Sigmoid colon (tissue), 4 donors: ENCODE measurements around the gene ATXN1L.

Source experiments
- EP300 ChIP-seq, 4 donors: sonication (generic); formaldehyde crosslinking; IDR thresholded peaks; one replicate each; pipeline ENCODE4 v1.6.1; 2017; ENCODE audit warnings: antibody characterized with exemption in 4 of 4
- POLR2A ChIP-seq, 2 donors: fragments of 450-650 bp; IDR thresholded peaks; one replicate each; pipeline ENCODE4 v1.6.1; 2016; ENCODE audit warnings: antibody characterized with exemption in 2 of 2, mild to moderate bottlenecking in 2 of 2, moderate library complexity in 2 of 2
- TF ChIP-seq, protein P1 (sequence below), 4 experiments: fragments of 450-650 bp in 3 of 4; fragments of 200-600 bp in 1 of 4; IDR thresholded peaks; one replicate each; pipeline ENCODE4 v1.5.1; 2016 to 2019; ENCODE audit warnings: antibody characterized with exemption in 4 of 4, mild to moderate bottlenecking in 3 of 4, moderate library complexity in 2 of 4

DNA sequence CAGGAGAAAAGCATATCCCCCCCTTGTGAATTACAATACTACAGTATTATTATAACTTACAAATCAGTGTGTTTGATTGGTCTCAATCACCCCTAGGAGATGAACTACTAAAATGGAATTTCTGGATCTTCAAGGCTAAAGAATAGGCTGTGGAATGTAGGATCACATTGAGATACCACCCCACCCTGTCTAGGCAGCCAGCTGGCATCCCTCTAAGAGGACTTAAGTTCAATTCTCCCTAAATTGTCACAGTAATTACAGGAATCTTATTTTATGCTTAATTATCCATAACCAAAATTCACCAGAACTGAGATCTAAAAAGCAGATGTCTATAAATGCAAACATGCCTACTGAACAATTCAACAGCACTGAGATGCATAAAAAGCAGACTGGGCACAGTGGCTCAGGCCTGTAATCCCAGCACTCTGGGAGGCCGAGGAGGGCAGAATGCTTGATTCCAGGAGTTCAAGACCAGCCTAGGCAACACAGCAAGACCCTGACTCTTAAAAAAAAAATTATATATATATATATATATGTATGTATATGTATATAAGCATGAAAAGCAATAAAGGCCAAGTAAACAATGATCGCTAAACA, 49.2 kb upstream of the ATXN1L start:
- TF ChIP-seq, protein P1, sequence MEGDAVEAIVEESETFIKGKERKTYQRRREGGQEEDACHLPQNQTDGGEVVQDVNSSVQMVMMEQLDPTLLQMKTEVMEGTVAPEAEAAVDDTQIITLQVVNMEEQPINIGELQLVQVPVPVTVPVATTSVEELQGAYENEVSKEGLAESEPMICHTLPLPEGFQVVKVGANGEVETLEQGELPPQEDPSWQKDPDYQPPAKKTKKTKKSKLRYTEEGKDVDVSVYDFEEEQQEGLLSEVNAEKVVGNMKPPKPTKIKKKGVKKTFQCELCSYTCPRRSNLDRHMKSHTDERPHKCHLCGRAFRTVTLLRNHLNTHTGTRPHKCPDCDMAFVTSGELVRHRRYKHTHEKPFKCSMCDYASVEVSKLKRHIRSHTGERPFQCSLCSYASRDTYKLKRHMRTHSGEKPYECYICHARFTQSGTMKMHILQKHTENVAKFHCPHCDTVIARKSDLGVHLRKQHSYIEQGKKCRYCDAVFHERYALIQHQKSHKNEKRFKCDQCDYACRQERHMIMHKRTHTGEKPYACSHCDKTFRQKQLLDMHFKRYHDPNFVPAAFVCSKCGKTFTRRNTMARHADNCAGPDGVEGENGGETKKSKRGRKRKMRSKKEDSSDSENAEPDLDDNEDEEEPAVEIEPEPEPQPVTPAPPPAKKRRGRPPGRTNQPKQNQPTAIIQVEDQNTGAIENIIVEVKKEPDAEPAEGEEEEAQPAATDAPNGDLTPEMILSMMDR (IDR thresholded peaks at IDR 0.05): no peak
- TF ChIP-seq EP300 (IDR thresholded peaks at IDR 0.05) (no peak), POLR2A (IDR thresholded peaks at IDR 0.05) (no peak)
